Trophoblast cell (in vitro differentiated cells and primary cell): ENCODE measurements around the gene UXT.

Experiments
- DNase-seq, 2 donors: peaks; one replicate each; pipeline ENCODE4 v3.0.0-alpha.2; 2016
- H2AFZ ChIP-seq: 2 replicates; pipeline ENCODE4 v1.6.1; 2013; ENCODE audit warnings: low read length, moderate library complexity, mild to moderate bottlenecking; ENCODE audit not compliant: insufficient read depth, poor library complexity
- H2AK5ac ChIP-seq: 2 replicates; pipeline ENCODE4 v1.6.1; 2013; ENCODE audit warnings: mild to moderate bottlenecking, low read length
- H2BK120ac ChIP-seq: 2 replicates; pipeline ENCODE4 v1.6.1; 2013; ENCODE audit warnings: low read length, mild to moderate bottlenecking, moderate library complexity; ENCODE audit not compliant: insufficient read depth, poor library complexity
- H2BK12ac ChIP-seq: 2 replicates; pipeline ENCODE4 v1.6.1; 2013; ENCODE audit warnings: mild to moderate bottlenecking, low read length, moderate library complexity
- H2BK5ac ChIP-seq: 2 replicates; pipeline ENCODE4 v1.6.1; 2013; ENCODE audit warnings: low read length, low read depth, moderate library complexity, mild to moderate bottlenecking; ENCODE audit not compliant: poor library complexity
- H3K14ac ChIP-seq: 2 replicates; pipeline ENCODE4 v1.6.1; 2013; ENCODE audit warnings: mild to moderate bottlenecking, low read length
- H3K18ac ChIP-seq: 2 replicates; pipeline ENCODE4 v1.6.1; 2013; ENCODE audit warnings: mild to moderate bottlenecking, low read length
- H3K23ac ChIP-seq: 2 replicates; pipeline ENCODE4 v1.6.1; 2013; ENCODE audit warnings: low read length
- H3K27ac ChIP-seq: 2 replicates; pipeline ENCODE4 v1.5.1; 2013; ENCODE audit warnings: low read depth, mild to moderate bottlenecking, inconsistent platforms, low read length, moderate library complexity
- H3K27me3 ChIP-seq: 2 replicates; pipeline ENCODE4 v1.6.1; 2013; ENCODE audit warnings: inconsistent platforms, mild to moderate bottlenecking, low read length, moderate library complexity; ENCODE audit not compliant: insufficient read depth
- H3K36me3 ChIP-seq, 2 experiments: 1 replicate in 1 of 2; 2 replicates in 1 of 2; pipeline ENCODE4 v1.6.1; 2013; ENCODE audit warnings: low read length in 2 of 2, mild to moderate bottlenecking in 2 of 2, moderate library complexity in 1 of 2; ENCODE audit not compliant: insufficient read depth in 2 of 2, control insufficient read depth in 1 of 2
- H3K4ac ChIP-seq: 2 replicates; pipeline ENCODE4 v1.6.1; 2013; ENCODE audit warnings: low read depth, mild to moderate bottlenecking, low read length, moderate library complexity
- H3K4me1 ChIP-seq, 2 experiments: 1 replicate in 1 of 2; 2 replicates in 1 of 2; pipeline ENCODE4 v1.6.1; 2013; ENCODE audit warnings: low read length in 2 of 2, mild to moderate bottlenecking in 2 of 2, moderate library complexity in 1 of 2; ENCODE audit not compliant: insufficient read depth in 2 of 2, control insufficient read depth in 1 of 2
- H3K4me2 ChIP-seq: 2 replicates; pipeline ENCODE4 v1.6.1; 2013; ENCODE audit warnings: inconsistent platforms, mild to moderate bottlenecking, low read length, moderate library complexity
- H3K4me3 ChIP-seq: 2 replicates; pipeline ENCODE4 v1.5.1; 2013; ENCODE audit warnings: mild to moderate bottlenecking, low read depth, low read length, inconsistent platforms
- H3K79me1 ChIP-seq: one replicate; pipeline ENCODE4 v1.6.1; 2013; ENCODE audit warnings: low read length
- H3K79me2 ChIP-seq: 2 replicates; pipeline ENCODE4 v1.6.1; 2013; ENCODE audit warnings: low read length, mild to moderate bottlenecking; ENCODE audit not compliant: control insufficient read depth, insufficient read depth, poor library complexity
- H3K9ac ChIP-seq: 2 replicates; pipeline ENCODE4 v1.6.1; 2013; ENCODE audit warnings: mild to moderate bottlenecking, low read length
- H3K9me3 ChIP-seq: 2 replicates; pipeline ENCODE4 v1.6.1; 2013; ENCODE audit warnings: low read depth, mild to moderate bottlenecking, control low read depth, inconsistent platforms, low read length; ENCODE audit not compliant: insufficient read depth
- H4K12ac ChIP-seq: 2 replicates; pipeline ENCODE4 v1.6.1; 2013; ENCODE audit warnings: low read depth, mild to moderate bottlenecking, low read length, moderate library complexity
- H4K8ac ChIP-seq: 2 replicates; pipeline ENCODE4 v1.6.1; 2013; ENCODE audit warnings: low read depth, mild to moderate bottlenecking, low read length, moderate library complexity
- H4K91ac ChIP-seq: one replicate; pipeline ENCODE4 v1.6.1; 2013; ENCODE audit warnings: low read depth, mild to moderate bottlenecking, low read length, moderate library complexity
- WGBS: extraction: QIAGEN DNeasy Blood & Tissue Kit; methylation state at CpG from one replicate; pipeline ENCODE4 v1.1.7; 2013; ENCODE audit warnings: missing lambda C conversion rate; ENCODE audit not compliant: insufficient read length, insufficient coverage; ENCODE audit errors: extremely low coverage; 5-methylcytosine and 5-hydroxymethylcytosine counted together

The UXT gene

DNA sequence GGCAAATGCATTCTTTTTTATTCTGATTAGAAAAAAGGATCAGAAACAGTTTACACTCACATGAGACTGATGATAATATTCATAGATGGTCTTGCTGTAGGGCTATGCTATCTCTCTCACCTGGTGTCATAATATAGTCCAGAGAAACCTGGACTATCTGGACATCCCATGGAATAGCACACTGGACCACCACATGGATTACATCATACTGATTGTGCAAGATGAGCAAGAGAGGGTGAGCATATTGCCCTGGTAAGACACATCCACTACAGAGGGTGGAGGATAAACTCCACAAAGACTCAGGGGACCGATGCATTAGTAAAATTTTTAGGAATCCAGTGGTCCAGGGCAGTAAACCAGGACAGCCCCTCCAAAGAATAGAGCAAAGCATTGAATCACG is 47.5 kb downstream of the UXT start:
- H3K4me3 ChIP-seq, result no peak overlapping the region
- no peaks in the 10 kb centered on the region for H3K36me3 ChIP-seq
- H3K27me3 ChIP-seq, result no peaks in the 10 kb centered on the region
- no peak overlapping the region for H2BK12ac ChIP-seq
- no peak overlapping the region for H3K14ac ChIP-seq
- no peak overlapping the region for H2AK5ac ChIP-seq
- H3K18ac ChIP-seq, result no peak overlapping the region
- H2AFZ ChIP-seq, result no peak overlapping the region
- no peak overlapping the region for H3K27ac ChIP-seq
- no peaks in the 10 kb centered on the region for H3K9me3 ChIP-seq
- H3K23ac ChIP-seq, result no peak overlapping the region
- DNase-seq, result no peak
- no peak overlapping the region for H3K9ac ChIP-seq
- H3K4me2 ChIP-seq, result no peak overlapping the region
- H4K12ac ChIP-seq, result no peak overlapping the region
- H4K91ac ChIP-seq, result no peak overlapping the region
- peaks cover 2% of the 10 kb centered on the region for H3K79me1 ChIP-seq
- no peak overlapping the region for H2BK120ac ChIP-seq
- WGBS, result no CpG with 5 or more reads among the region's 2 CpGs
- H3K4ac ChIP-seq, result no peak overlapping the region
- no peaks in the 10 kb centered on the region for H3K79me2 ChIP-seq
- no peak overlapping the region for H2BK5ac ChIP-seq
- no peak overlapping the region for H4K8ac ChIP-seq
- H3K4me1 ChIP-seq, result peaks cover 6 to 7% of the 10 kb centered on the region in 2 experiments

DNA sequence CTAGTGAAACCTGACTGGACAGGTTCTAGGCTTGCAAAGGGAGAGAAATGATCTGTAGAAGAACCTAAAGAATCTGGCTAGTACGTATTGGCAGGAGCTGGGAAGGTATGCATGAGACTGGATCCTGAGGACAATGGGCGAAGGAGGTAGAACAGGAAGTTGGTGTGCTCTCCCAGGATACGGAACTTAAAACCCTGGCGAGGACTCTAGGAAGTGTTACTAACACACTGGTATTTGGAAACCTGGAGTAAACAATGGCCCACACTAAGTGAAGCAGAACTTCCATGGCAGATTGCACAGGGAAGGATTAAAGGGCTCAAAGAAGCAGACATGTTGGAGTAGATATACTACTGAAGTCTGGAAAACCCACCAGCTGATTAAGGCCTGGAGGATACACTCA is 48.5 kb downstream of the UXT start:
- Histone ChIP-seq H3K4ac (no peak overlapping the region), H3K27ac (no peak overlapping the region), H2BK5ac (no peak overlapping the region), H2AFZ (no peak overlapping the region), H3K79me2 (no peaks in the 10 kb centered on the region), H3K18ac (no peak overlapping the region), H3K14ac (no peak overlapping the region), H3K9ac (no peak overlapping the region), H4K12ac (no peak overlapping the region), H2AK5ac (no peak overlapping the region), H4K8ac (no peak overlapping the region), H3K4me1 (peaks cover 6 to 7% of the 10 kb centered on the region in 2 experiments), H3K79me1 (peaks cover 2% of the 10 kb centered on the region), H3K4me3 (no peak overlapping the region), H2BK12ac (no peak overlapping the region), H3K27me3 (no peaks in the 10 kb centered on the region), H3K23ac (no peak overlapping the region), H3K4me2 (no peak overlapping the region), H3K9me3 (no peaks in the 10 kb centered on the region), H3K36me3 (no peaks in the 10 kb centered on the region), H4K91ac (no peak overlapping the region), H2BK120ac (no peak overlapping the region)
- DNase-seq, result no peak
- no CpG with 5 or more reads among the region's 4 CpGs for WGBS

GRCh38 chrX:47608130-47608810 is 50.7 kb downstream of the UXT start:
- no peak for DNase-seq
- Histone ChIP-seq H3K14ac (no peak overlapping the region), H3K4me3 (no peak overlapping the region), H3K4me1 (peaks cover 6 to 7% of the 10 kb centered on the region in 2 experiments), H3K4ac (no peak overlapping the region), H3K79me2 (no peaks in the 10 kb centered on the region), H2BK12ac (no peak overlapping the region), H3K27me3 (no peaks in the 10 kb centered on the region), H3K23ac (no peak overlapping the region), H3K9me3 (no peaks in the 10 kb centered on the region), H2AK5ac (no peak overlapping the region), H3K27ac (no peak overlapping the region), H3K18ac (no peak overlapping the region), H3K9ac (no peak overlapping the region), H2AFZ (no peak overlapping the region), H4K91ac (no peak overlapping the region), H4K8ac (no peak overlapping the region), H2BK5ac (no peak overlapping the region), H3K4me2 (no peak overlapping the region), H3K36me3 (no peaks in the 10 kb centered on the region), H2BK120ac (no peak overlapping the region), H4K12ac (no peak overlapping the region), H3K79me1 (peaks cover 2% of the 10 kb centered on the region)
- no CpG with 5 or more reads among the region's 9 CpGs for WGBS

- H4K91ac ChIP-seq, result no peak overlapping the region
- no peak overlapping the region for H3K9ac ChIP-seq
- no peak overlapping the region for H4K8ac ChIP-seq
- H2AK5ac ChIP-seq, result no peak overlapping the region
- no peaks in the 10 kb centered on the region for H3K9me3 ChIP-seq
- H3K14ac ChIP-seq, result no peak overlapping the region
- no peak overlapping the region for H3K4ac ChIP-seq
- no peak overlapping the region for H2BK12ac ChIP-seq
- no peak overlapping the region for H2BK5ac ChIP-seq
- no peak overlapping the region for H3K18ac ChIP-seq
- H2BK120ac ChIP-seq, result no peak overlapping the region
- H3K79me2 ChIP-seq, result no peaks in the 10 kb centered on the region
- no peak overlapping the region for H3K4me2 ChIP-seq
- H3K79me1 ChIP-seq, result peaks cover 2% of the 10 kb centered on the region
- H2AFZ ChIP-seq, result no peak overlapping the region
- H4K12ac ChIP-seq, result no peak overlapping the region
- H3K23ac ChIP-seq, result no peak overlapping the region
- H3K27ac ChIP-seq, result no peak overlapping the region
- no peak overlapping the region for H3K4me3 ChIP-seq
- H3K36me3 ChIP-seq, result no peaks in the 10 kb centered on the region
- no peak for DNase-seq
- peaks cover 6 to 7% of the 10 kb centered on the region in 2 experiments for H3K4me1 ChIP-seq
- H3K27me3 ChIP-seq, result no peaks in the 10 kb centered on the region
Observed at GRCh38 chrX:47607091-47607490, 51.9 kb downstream of the UXT start.
